GM12873 (cell line): ENCODE data around the gene ASAP2.

Experiments used
- TF ChIP-seq, protein P1 (sequence below): IDR thresholded peaks from 2 replicates; pipeline ENCODE4 v1.5.1; 2012; ENCODE audit warnings: low read depth, mild to moderate bottlenecking, moderate library complexity, low read length, control low read depth; ENCODE audit not compliant: insufficient read depth; ENCODE audit errors: missing control alignments

Gene ASAP2

GRCh38 chr2:9243357-9243756 is 36.7 kb downstream of the ASAP2 start:
- TF ChIP-seq, protein P1, sequence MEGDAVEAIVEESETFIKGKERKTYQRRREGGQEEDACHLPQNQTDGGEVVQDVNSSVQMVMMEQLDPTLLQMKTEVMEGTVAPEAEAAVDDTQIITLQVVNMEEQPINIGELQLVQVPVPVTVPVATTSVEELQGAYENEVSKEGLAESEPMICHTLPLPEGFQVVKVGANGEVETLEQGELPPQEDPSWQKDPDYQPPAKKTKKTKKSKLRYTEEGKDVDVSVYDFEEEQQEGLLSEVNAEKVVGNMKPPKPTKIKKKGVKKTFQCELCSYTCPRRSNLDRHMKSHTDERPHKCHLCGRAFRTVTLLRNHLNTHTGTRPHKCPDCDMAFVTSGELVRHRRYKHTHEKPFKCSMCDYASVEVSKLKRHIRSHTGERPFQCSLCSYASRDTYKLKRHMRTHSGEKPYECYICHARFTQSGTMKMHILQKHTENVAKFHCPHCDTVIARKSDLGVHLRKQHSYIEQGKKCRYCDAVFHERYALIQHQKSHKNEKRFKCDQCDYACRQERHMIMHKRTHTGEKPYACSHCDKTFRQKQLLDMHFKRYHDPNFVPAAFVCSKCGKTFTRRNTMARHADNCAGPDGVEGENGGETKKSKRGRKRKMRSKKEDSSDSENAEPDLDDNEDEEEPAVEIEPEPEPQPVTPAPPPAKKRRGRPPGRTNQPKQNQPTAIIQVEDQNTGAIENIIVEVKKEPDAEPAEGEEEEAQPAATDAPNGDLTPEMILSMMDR, result no peak

GRCh38 chr2:9244985-9245544 is 38.5 kb downstream of the ASAP2 start:
- TF ChIP-seq, protein P1, result no peak

DNA sequence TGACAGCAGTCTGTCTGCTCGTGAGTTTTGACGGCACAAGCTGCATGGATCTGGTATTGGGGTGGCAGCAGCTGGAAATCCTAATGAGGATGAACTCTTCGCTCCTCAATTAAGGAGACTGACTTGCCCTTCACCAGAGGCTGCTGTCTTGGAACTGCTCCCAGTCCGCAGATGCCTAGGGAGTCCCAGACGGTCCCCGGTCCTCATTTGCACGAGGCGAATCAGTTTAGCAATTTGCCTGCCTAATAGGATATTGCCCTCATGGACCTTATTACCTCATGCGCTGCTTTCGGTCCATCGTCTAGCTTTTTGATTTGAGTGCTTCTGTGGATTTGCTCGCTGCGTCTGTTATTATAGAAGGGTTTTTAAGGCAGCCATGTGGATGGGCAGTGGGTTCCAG is 40.6 kb downstream of the ASAP2 start:
- TF ChIP-seq, protein P1, result no peak

GRCh38 chr2:9247786-9248185 is 41.2 kb downstream of the ASAP2 start:
- TF ChIP-seq, protein P1, result no peak

DNA sequence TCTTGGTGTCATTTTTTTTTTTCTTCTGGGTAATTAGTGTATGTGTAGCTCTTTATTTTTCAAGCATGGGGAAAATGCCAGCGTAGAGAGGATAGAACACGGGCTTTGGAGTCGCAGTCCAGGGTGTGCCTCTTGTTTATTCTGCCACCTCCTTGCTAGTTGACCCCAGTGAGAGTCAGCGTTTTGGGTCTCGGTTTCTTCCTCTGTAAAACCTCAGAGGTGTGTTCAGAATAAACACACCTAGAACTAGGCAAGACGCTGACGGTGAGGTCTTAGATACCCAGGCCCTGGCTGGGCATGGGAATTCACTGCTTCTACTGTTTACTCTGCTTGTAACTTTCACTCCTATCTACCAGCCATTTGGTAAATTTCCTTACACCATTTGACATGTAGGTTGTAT is 41.8 kb downstream of the ASAP2 start:
- TF ChIP-seq, protein P1, result no peak

- TF ChIP-seq, protein P1, result no peak
Measured at GRCh38 chr2:9249020-9249800, 42.6 kb downstream of the ASAP2 start.

DNA sequence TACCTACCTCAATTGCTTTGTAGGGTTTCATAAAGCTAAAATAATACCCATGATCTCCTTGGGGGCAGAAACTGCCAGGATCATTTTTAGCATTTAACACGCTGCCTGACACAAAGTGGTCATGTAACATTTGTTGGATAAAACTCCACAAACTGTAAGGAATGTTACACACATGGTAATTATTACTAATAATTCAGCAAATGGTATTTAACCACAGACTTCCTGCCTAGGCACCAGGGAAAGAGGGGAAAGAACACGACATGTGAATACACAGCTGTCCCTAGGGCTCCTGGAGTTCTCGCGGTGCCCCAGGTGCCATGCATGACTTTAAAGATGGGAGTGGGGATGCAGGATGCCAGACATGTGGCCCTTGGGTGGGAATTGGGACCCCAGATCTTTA is 43.5 kb downstream of the ASAP2 start:
- TF ChIP-seq, protein P1, result no peak
